Peyer's patch (tissue), 4 donors: ENCODE measurements around the gene SNCB. TPM values are rescaled to one million over a fixed set of nuclear protein-coding genes. Genes with fewer than 3 reads are reported as not detected.

ENCODE experiments used
- DNase-seq, 3 donors: peaks; one replicate each; pipeline ENCODE4 v3.0.0-alpha.2; 2017 to 2019
- H3K27ac ChIP-seq, 4 donors: fragments of 200-600 bp; sonication (generic); one replicate each; pipeline ENCODE4 v1.5.1; 2016 to 2019
- H3K27me3 ChIP-seq, 2 donors: fragments of 200-600 bp; sonication (generic); one replicate each; pipeline ENCODE4 v1.5.1; 2019
- H3K36me3 ChIP-seq, 3 donors: fragments of 200-600 bp; sonication (generic); one replicate each; pipeline ENCODE4 v1.5.1; 2016 to 2019
- H3K4me1 ChIP-seq, 4 donors: fragments of 200-600 bp; sonication (generic); one replicate each; pipeline ENCODE4 v1.5.1; 2016 to 2019
- H3K4me3 ChIP-seq, 4 donors: fragments of 200-600 bp; sonication (generic); 1 replicate in 3 of 4; 2 replicates in 1 of 4; pipeline ENCODE4 v1.5.1; 2016 to 2019; ENCODE audit warnings: mild to moderate bottlenecking in 1 of 4
- H3K9me3 ChIP-seq, 4 donors: fragments of 200-600 bp; sonication (generic); one replicate each; pipeline ENCODE4 v1.5.1; 2016 to 2019; ENCODE audit warnings: mild to moderate bottlenecking in 1 of 4
- CTCF ChIP-seq, 6 experiments: fragments of 450-650 bp in 4 of 6; fragments of 200-600 bp in 2 of 6; sonication (generic) in 1 of 6; IDR thresholded peaks; one replicate each; pipeline ENCODE4 v1.5.1; 2017 to 2019; ENCODE audit warnings: antibody characterized with exemption in 6 of 6, mild to moderate bottlenecking in 3 of 6, moderate library complexity in 1 of 6
- POLR2A ChIP-seq, 2 donors: fragments of 450-650 bp; IDR thresholded peaks; one replicate each; pipeline ENCODE4 v1.5.1; 2017; ENCODE audit warnings: antibody characterized with exemption in 2 of 2, mild to moderate bottlenecking in 2 of 2, moderate library complexity in 2 of 2
- total RNA-seq, 4 donors: library from RNA; depleted of rRNA; stranded (reverse); fragments of >200 nt; gene quantifications; one replicate each; pipeline ENCODE4 v1.1.0, GENCODE V29; 2016

SNCB gene
- total RNA-seq, 4 donors from 2014 or later, result not detected

GRCh38 chr5:176663566-176663965 lies 33.2 kb upstream of the SNCB start:
- TF ChIP-seq POLR2A (IDR thresholded peaks at IDR 0.05), result no peak
- no peak for TF ChIP-seq CTCF (IDR thresholded peaks at IDR 0.05)
- H3K4me1 ChIP-seq, result peaks cover 0 to 16% (median 10%) of the 10 kb centered on the region in 4 donors
- H3K4me3 ChIP-seq, result no peak overlapping the region
- H3K36me3 ChIP-seq, result no peaks in the 10 kb centered on the region
- DNase-seq, result no peak
- no peaks in the 10 kb centered on the region for H3K9me3 ChIP-seq
- H3K27me3 ChIP-seq, result no peaks in the 10 kb centered on the region
- no peak overlapping the region for H3K27ac ChIP-seq

- H3K4me1 ChIP-seq, result peaks cover 0 to 21% (median 15%) of the 10 kb centered on the region in 4 donors
- H3K4me3 ChIP-seq, result no peak overlapping the region
- no peak for DNase-seq
- H3K27me3 ChIP-seq, result no peaks in the 10 kb centered on the region
- TF ChIP-seq CTCF (IDR thresholded peaks at IDR 0.05), result no peak
- TF ChIP-seq POLR2A (IDR thresholded peaks at IDR 0.05), result no peak
- no peaks in the 10 kb centered on the region for H3K36me3 ChIP-seq
- no peak overlapping the region for H3K27ac ChIP-seq
- no peaks in the 10 kb centered on the region for H3K9me3 ChIP-seq
These were observed 32.3 kb upstream of the SNCB start for GRCh38 chr5:176662371-176663333.

- Histone ChIP-seq H3K9me3 (no peaks in the 10 kb centered on the region), H3K27me3 (no peaks in the 10 kb centered on the region), H3K36me3 (peaks cover 0 to 7% (median 0%) of the 10 kb centered on the region in 3 donors), H3K4me3 (no peak overlapping the region), H3K27ac (no peak overlapping the region), H3K4me1 (peaks cover 0 to 21% (median 15%) of the 10 kb centered on the region in 4 donors)
- no peak for DNase-seq
- TF ChIP-seq POLR2A (IDR thresholded peaks at IDR 0.05) (no peak), CTCF (IDR thresholded peaks at IDR 0.05) (no peak)
These were observed 31.3 kb upstream of the SNCB start for GRCh38 chr5:176661676-176662075.

GRCh38 chr5:176660860-176661641 lies 30.7 kb upstream of the SNCB start:
- peaks cover 0 to 9% (median 0%) of the 10 kb centered on the region in 3 donors for H3K36me3 ChIP-seq
- no peaks in the 10 kb centered on the region for H3K9me3 ChIP-seq
- peak in 1 of 2 donors; percentile 6 for TF ChIP-seq POLR2A (IDR thresholded peaks at IDR 0.05)
- peak; percentile 78 to 98 (median 88) for TF ChIP-seq CTCF (IDR thresholded peaks at IDR 0.05)
- peaks cover 0 to 21% (median 15%) of the 10 kb centered on the region in 4 donors for H3K4me1 ChIP-seq
- H3K27ac ChIP-seq, result no peak overlapping the region
- DNase-seq, result peak; percentile 59 to 88 (median 80)
- no peaks in the 10 kb centered on the region for H3K27me3 ChIP-seq
- H3K4me3 ChIP-seq, result no peak overlapping the region

- Histone ChIP-seq H3K4me1 (peaks cover 0 to 21% (median 15%) of the 10 kb centered on the region in 4 donors), H3K4me3 (no peak overlapping the region), H3K27ac (no peak overlapping the region), H3K36me3 (peaks cover 0 to 9% (median 0%) of the 10 kb centered on the region in 3 donors), H3K27me3 (no peaks in the 10 kb centered on the region), H3K9me3 (no peaks in the 10 kb centered on the region)
- TF ChIP-seq CTCF (IDR thresholded peaks at IDR 0.05) (no peak), POLR2A (IDR thresholded peaks at IDR 0.05) (no peak)
- DNase-seq, result no peak
These were observed 30.2 kb upstream of the SNCB start for GRCh38 chr5:176660530-176660859.
